Glutamatergic neuron (in vitro differentiated cells): ENCODE results near the gene KLHL5. TPM values are rescaled to one million over a fixed set of nuclear protein-coding genes. Genes with fewer than 3 reads are reported as not detected.
A peak's percentile ranks its signal among the peaks of the same experiment; 100 is the strongest.

Experiments used
- DNase-seq: peaks from one replicate; pipeline ENCODE4 v3.0.0; 2022
- H3K27ac Mint-ChIP-seq: one replicate; pipeline ENCODE4 v1.8.0; 2020; ENCODE audit warnings: mild to moderate bottlenecking, mixed read lengths, inconsistent platforms; ENCODE audit not compliant: unreplicated experiment
- H3K27me3 Mint-ChIP-seq: one replicate; pipeline ENCODE4 v1.8.0; 2020; ENCODE audit warnings: mild to moderate bottlenecking, moderate library complexity, mixed read lengths, inconsistent platforms; ENCODE audit not compliant: unreplicated experiment
- H3K36me3 Mint-ChIP-seq: one replicate; pipeline ENCODE4 v1.8.0; 2020; ENCODE audit warnings: mild to moderate bottlenecking, mixed read lengths, inconsistent platforms; ENCODE audit not compliant: unreplicated experiment
- H3K4me1 Mint-ChIP-seq: one replicate; pipeline ENCODE4 v1.8.0; 2020; ENCODE audit warnings: mild to moderate bottlenecking, low read depth, mixed read lengths, inconsistent platforms; ENCODE audit not compliant: unreplicated experiment
- H3K4me3 Mint-ChIP-seq: one replicate; pipeline ENCODE4 v1.8.0; 2020; ENCODE audit warnings: mild to moderate bottlenecking, mixed read lengths, inconsistent platforms; ENCODE audit not compliant: unreplicated experiment
- H3K9me3 Mint-ChIP-seq: one replicate; pipeline ENCODE4 v1.8.0; 2020; ENCODE audit warnings: mild to moderate bottlenecking, moderate library complexity, mixed read lengths, inconsistent platforms; ENCODE audit not compliant: unreplicated experiment
- total RNA-seq: library from RNA; stranded (reverse); fragmentation: NEBNext Ultra II Directional; extraction: Animal tissue kit (Norgen Biotek cat#: 25700); gene quantifications from one replicate; pipeline ENCODE4 v1.2.1, GENCODE V29; 2021; ENCODE audit not compliant: unreplicated experiment
- TF ChIP-seq, protein P1 (sequence below): fragments of 200-600 bp; sonication (generic); IDR thresholded peaks from one replicate; pipeline ENCODE4 v1.5.0; 2021; ENCODE audit not compliant: partially characterized antibody, unreplicated experiment

Gene KLHL5
- total RNA-seq, 1 donor from 2014 or later: 11.5 TPM

DNA sequence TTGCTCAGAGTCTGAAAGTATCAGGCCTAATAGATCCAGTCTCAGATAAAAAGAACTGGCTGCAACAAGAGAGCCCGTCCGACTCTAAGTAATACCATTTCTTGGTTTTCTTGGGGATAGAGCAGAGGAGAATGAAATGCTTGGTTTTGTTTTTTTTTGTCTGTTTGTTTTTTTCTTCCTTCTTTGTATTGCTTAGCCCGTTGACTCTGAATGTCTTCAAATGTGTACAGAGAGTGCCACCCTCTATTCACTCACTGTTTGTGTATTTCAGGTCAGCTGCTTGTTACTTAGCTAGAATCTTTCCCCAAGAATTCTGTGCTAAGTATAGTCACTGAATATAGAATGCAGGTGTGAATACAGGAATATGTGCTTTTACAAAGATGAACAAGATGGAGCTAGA, 24.1 kb upstream of the KLHL5 start:
- H3K36me3 Mint-ChIP-seq: no peaks in the 10 kb centered on the region
- no peaks in the 10 kb centered on the region for H3K4me1 Mint-ChIP-seq
- no peak overlapping the region for H3K27ac Mint-ChIP-seq
- peaks cover 1% of the 10 kb centered on the region for H3K9me3 Mint-ChIP-seq
- TF ChIP-seq, protein P1, sequence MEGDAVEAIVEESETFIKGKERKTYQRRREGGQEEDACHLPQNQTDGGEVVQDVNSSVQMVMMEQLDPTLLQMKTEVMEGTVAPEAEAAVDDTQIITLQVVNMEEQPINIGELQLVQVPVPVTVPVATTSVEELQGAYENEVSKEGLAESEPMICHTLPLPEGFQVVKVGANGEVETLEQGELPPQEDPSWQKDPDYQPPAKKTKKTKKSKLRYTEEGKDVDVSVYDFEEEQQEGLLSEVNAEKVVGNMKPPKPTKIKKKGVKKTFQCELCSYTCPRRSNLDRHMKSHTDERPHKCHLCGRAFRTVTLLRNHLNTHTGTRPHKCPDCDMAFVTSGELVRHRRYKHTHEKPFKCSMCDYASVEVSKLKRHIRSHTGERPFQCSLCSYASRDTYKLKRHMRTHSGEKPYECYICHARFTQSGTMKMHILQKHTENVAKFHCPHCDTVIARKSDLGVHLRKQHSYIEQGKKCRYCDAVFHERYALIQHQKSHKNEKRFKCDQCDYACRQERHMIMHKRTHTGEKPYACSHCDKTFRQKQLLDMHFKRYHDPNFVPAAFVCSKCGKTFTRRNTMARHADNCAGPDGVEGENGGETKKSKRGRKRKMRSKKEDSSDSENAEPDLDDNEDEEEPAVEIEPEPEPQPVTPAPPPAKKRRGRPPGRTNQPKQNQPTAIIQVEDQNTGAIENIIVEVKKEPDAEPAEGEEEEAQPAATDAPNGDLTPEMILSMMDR: no peak
- DNase-seq: no peak
- H3K27me3 Mint-ChIP-seq: no peaks in the 10 kb centered on the region
- no peak overlapping the region for H3K4me3 Mint-ChIP-seq

DNA sequence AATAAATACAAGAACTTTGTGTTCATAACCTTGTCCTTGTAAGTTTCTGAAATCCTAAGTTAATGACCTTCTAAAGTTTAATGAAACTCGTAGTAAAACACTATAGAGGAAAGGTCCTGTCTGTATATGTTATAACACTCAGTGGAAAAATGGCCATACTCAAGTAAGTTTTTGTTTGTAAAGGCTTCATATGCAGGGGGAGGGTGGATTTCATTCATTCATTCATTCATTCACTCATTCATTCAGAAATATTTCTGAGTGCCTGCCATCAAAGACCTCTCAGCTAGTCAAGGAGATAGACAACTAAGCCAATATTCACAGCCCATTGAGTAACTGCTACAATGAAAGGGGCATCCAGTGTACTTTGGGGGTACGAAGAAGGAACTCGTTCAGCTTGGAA, 22.9 kb upstream of the KLHL5 start:
- Mint-ChIP-seq H3K36me3 (no peaks in the 10 kb centered on the region), H3K9me3 (peaks cover 1% of the 10 kb centered on the region), H3K27me3 (no peaks in the 10 kb centered on the region), H3K4me1 (peaks cover 5% of the 10 kb centered on the region), H3K27ac (no peak overlapping the region), H3K4me3 (no peak overlapping the region)
- TF ChIP-seq, protein P1: no peak
- no peak for DNase-seq

DNA sequence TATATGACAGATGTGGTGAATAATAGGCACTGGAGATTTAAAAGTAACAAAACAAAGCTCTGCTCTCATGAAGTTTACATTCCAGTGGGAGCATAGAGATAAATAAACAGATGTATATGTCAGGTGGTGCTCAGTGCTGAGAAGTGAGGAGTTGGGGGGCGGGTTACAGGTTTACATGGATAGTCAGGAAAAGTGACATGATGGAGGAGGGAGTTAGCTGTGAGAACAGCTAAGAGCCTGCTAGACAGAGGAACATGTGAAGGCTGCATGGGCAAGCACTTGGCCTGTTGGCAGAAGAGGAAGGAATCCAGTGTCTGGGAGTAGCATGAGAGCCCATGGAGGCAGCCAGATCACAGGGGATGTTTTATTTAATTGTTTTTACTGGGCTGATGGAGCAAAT, 19.7 kb upstream of the KLHL5 start:
- peaks cover 5% of the 10 kb centered on the region for H3K4me1 Mint-ChIP-seq
- H3K36me3 Mint-ChIP-seq: no peaks in the 10 kb centered on the region
- H3K9me3 Mint-ChIP-seq: peaks cover 3% of the 10 kb centered on the region
- H3K27me3 Mint-ChIP-seq: no peaks in the 10 kb centered on the region
- H3K4me3 Mint-ChIP-seq: no peak overlapping the region
- H3K27ac Mint-ChIP-seq: no peak overlapping the region
- no peak for DNase-seq
- TF ChIP-seq, protein P1: no peak

DNA sequence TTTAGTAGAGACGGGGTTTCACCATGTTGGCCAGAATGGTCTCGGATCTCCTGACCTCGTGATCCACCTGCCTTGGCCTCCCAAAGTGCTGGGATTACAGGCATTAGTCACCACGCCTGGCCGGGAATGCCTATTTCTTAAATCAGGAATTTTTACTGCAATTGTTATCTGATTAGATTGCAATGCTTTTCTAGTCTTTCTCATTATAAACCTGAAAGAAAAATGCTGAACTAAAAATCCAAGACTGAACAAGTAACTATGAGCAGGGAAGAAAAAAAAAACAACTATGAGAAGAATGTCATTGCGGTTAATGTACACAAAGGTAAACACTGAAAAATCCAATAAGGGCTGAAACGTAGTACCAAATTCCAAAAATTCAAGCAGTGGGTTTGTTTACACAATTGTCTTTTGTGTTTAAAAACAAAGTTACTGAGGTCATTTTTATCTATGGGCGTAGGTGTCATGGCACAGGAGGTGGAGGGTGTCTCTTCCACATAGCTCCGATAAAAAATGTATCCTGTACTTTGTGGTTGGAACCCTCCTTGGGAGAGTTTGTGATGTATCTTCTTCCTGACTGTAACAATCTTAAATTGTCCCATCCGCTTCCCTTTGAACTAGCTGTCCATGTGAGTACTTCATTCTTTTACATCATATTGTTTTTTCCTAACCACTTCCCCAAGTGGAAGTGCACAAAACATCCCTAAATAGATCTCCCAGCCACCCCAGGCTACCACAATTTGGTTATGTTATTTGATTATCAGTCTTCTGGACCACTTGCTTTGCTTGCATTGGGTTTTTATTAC, 18.8 kb upstream of the KLHL5 start:
- DNase-seq: no peak
- Mint-ChIP-seq H3K9me3 (peaks cover 3% of the 10 kb centered on the region), H3K27ac (peak overlapping the region; percentile 72), H3K4me1 (peaks cover 5% of the 10 kb centered on the region), H3K4me3 (peak overlapping the region; percentile 87), H3K27me3 (no peaks in the 10 kb centered on the region), H3K36me3 (no peaks in the 10 kb centered on the region)
- TF ChIP-seq, protein P1: no peak

DNA sequence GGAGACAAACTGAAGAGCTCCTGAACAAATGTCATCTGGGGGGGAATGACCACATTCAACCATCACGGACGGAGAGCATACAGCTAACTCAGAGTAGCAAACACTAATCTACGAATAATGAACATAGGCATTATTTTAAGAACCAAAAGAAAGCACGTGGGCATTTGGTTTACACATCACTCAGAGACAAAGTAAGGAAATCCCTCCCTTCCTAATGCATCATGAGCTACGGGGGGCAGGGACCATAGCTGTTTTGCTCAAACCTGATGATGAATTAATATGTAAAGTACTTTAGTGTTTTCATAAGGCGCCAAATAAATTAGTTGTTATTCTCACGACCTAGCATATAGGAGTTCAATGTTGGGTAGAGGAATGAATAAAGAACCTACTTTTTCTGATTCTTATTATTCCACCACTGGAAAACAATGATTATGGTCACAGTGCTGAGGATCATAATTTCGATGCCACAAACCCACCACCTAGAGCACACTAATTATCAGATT, 18.1 kb upstream of the KLHL5 start:
- Mint-ChIP-seq H3K4me3 (peak overlapping the region; percentile 87), H3K9me3 (peaks cover 3% of the 10 kb centered on the region), H3K4me1 (peaks cover 5% of the 10 kb centered on the region), H3K27me3 (no peaks in the 10 kb centered on the region), H3K36me3 (no peaks in the 10 kb centered on the region), H3K27ac (peak overlapping the region; percentile 72)
- DNase-seq: no peak
- TF ChIP-seq, protein P1: no peak
